H54 (cell line): ENCODE measurements around the gene PPP2R3B.

Source experiments
- DNase-seq: peaks from one replicate; pipeline ENCODE4 v3.0.0; 2011; ENCODE audit warnings: low spot score, mixed read lengths; ENCODE audit not compliant: insufficient read length
- FAIRE-seq: peaks from 3 replicates; lab custom pipeline; 2011; peaks lifted over from hg19 to GRCh38; lab: Jason Lieb, UNC
- POLR2A ChIP-seq: IDR thresholded peaks from 2 replicates; pipeline ENCODE4 v1.6.1; 2011; ENCODE audit warnings: low read depth, mild to moderate bottlenecking, low read length

The PPP2R3B gene

GRCh38 chrX:370963-371745, 15.6 kb downstream of the PPP2R3B start:
- no peak for DNase-seq
- FAIRE-seq = no peak
- TF ChIP-seq POLR2A = no peak

DNA sequence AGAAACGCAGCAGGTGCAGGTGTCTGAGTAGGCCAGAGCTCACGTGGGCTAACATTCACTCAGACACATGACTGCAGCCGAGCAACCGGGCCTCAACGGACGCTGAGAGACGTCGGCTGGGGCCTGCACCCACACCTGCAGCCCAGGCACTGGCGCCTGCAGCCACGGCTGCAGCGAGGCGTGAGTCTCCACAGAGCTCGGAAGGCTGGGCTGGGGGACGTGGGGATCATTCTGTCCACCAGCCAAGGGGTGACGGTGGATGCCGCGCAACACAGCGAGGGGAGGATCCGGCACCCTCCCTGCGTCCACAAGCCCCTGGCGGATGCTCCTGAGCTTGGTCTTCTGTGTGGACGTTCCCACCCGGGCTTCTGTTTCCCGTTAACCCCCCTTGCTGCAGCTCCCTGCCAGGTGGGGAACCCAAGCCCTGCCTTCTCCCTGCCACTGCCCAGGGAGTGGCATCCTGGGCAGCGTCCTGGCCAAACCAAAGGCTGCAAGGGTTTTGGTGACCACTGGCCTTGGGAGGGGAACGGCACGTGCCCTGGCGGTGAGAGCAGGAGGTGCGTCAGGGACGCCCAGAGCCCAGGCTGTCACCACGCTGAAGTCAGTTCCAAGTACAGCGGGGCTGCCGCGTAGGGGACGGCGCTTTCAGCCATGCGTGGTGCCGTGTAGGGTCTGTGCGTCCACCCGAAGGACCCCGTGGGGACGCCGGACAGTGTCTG, 16.3 kb downstream of the PPP2R3B start:
- TF ChIP-seq POLR2A = no peak
- FAIRE-seq (no peak), DNase-seq (no peak)

- DNase-seq (no peak), FAIRE-seq (no peak)
- no peak for TF ChIP-seq POLR2A
These were observed 17.1 kb downstream of the PPP2R3B start for GRCh38 chrX:369563-370101.

- FAIRE-seq (no peak), DNase-seq (peak; percentile 77)
- no peak for TF ChIP-seq POLR2A
These were observed 17.7 kb downstream of the PPP2R3B start for GRCh38 chrX:368811-369562.

DNA sequence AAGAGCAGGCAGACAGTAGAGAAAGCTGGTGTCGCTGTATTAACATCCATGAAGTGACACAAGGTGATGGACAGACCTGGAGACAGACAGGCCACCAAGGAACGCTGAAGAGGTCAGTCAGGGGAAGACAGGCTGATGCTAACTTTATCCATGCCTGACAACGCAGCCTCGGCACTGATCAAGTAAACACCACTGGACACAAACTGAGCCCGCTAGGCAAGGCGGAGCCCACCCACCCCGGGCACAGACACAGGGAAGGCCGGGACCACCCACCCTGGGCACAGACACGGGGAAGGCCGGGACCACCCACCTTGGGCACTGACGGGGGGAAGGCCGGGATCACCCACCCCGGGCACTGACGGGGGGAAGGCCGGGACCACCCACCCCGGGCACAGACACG, 18.8 kb downstream of the PPP2R3B start:
- no peak for TF ChIP-seq POLR2A
- DNase-seq (no peak), FAIRE-seq (no peak)

DNA sequence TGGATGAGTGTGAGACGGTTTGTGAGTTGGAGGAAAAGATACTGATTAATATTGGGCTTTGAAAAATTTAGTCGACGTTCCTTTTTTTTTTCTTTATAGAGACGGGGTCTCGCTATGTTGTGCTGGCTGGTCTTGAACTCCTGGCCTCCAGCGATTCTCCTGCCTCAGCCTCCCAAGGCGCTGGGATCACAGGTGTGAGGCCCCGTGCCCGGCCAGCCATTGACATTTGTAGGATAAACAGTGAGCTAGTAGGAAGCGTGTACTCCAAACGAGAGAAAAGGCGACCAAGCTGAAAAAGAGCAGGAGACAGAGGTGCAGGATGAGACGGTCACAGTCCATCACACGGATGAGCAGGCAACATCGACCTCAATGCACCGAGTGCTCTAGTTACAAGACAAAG, 19.4 kb downstream of the PPP2R3B start:
- no peak for FAIRE-seq
- no peak for DNase-seq
- no peak for TF ChIP-seq POLR2A

GRCh38 chrX:363621-364375, 22.9 kb downstream of the PPP2R3B start:
- DNase-seq (no peak), FAIRE-seq (no peak)
- no peak for TF ChIP-seq POLR2A

DNA sequence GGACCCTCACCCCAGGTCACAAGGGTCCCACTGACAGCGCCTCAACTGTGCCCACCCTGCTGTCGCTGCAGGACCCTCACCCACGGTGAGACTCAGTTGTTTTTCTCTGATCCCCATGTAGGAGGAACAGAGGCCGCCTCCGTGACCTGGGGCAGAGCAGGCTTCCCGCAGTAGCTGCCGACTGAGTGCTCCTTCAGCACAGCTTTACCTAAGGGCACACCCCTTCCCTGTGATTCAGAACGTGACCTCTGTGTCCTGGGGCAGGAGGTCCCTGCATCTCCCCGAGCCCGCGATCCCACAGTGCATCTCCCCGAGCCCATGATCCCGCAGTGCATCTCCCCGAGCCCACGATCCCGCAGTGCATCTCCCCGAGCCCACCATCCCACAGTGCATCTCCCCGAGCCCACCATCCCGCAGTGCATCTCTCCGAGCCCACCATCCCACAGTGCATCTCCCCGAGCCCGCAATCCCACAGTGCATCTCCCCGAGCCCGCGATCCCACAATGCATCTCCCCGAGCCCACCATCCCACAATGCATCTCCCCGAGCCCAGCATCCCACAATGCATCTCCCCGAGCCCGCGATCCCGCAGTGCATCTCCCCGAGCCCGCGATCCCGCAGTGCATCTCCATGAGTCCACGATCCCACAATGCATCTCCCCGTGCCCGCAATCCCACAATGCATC, 23.6 kb downstream of the PPP2R3B start:
- TF ChIP-seq POLR2A = no peak
- FAIRE-seq = no peak
- DNase-seq = no peak

- no peak for DNase-seq
- no peak for FAIRE-seq
- TF ChIP-seq POLR2A = no peak
These were observed 24.4 kb downstream of the PPP2R3B start for GRCh38 chrX:362351-362750.

GRCh38 chrX:361231-362145, 25.2 kb downstream of the PPP2R3B start:
- DNase-seq (no peak), FAIRE-seq (no peak)
- TF ChIP-seq POLR2A = no peak

GRCh38 chrX:360496-361150, 26.1 kb downstream of the PPP2R3B start:
- FAIRE-seq (no peak), DNase-seq (no peak)

More at GRCh38 chrX:360496-361150, 26.1 kb downstream of the PPP2R3B start:
- TF ChIP-seq POLR2A = no peak
